Subcutaneous adipose tissue (tissue), 4 donors: ENCODE results near the gene TGFBR3. TPM values are rescaled to one million over a fixed set of nuclear protein-coding genes. Genes with fewer than 3 reads are reported as not detected.

Experiments
- total RNA-seq, 4 donors: library from RNA; depleted of rRNA; stranded (reverse); fragments of >200 nt; gene quantifications; one replicate each; pipeline ENCODE4 v1.1.0, GENCODE V29; 2016
- TF ChIP-seq, protein P1 (sequence below): fragments of 450-650 bp; IDR thresholded peaks from one replicate; pipeline ENCODE4 v1.5.1; 2016; ENCODE audit warnings: low read depth, mild to moderate bottlenecking, control low read depth, antibody characterized with exemption, moderate library complexity

The TGFBR3 gene
- total RNA-seq, 4 donors from 2014 or later: 206 to 374 (median 284) TPM

DNA sequence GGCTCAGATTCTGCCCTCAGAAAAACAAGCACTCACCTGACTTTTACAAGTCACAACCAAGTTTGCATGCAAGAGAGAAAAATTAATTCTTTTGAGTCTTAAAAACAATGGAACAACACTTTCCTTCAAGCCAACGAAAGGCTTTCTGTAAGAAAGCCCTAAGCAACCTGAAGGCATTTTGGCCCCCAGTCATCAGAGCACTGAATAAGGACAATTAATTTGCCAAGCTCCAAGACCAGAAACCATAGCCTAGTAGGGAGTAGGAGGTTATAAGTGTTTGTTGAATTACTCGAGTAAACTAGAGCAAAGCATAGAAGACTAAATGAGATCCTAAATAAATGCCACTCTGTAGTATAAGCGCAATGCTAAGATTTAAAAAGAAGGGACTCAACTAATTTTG, 4.7 kb downstream of the TGFBR3 start:
- TF ChIP-seq, protein P1, sequence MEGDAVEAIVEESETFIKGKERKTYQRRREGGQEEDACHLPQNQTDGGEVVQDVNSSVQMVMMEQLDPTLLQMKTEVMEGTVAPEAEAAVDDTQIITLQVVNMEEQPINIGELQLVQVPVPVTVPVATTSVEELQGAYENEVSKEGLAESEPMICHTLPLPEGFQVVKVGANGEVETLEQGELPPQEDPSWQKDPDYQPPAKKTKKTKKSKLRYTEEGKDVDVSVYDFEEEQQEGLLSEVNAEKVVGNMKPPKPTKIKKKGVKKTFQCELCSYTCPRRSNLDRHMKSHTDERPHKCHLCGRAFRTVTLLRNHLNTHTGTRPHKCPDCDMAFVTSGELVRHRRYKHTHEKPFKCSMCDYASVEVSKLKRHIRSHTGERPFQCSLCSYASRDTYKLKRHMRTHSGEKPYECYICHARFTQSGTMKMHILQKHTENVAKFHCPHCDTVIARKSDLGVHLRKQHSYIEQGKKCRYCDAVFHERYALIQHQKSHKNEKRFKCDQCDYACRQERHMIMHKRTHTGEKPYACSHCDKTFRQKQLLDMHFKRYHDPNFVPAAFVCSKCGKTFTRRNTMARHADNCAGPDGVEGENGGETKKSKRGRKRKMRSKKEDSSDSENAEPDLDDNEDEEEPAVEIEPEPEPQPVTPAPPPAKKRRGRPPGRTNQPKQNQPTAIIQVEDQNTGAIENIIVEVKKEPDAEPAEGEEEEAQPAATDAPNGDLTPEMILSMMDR: no peak

DNA sequence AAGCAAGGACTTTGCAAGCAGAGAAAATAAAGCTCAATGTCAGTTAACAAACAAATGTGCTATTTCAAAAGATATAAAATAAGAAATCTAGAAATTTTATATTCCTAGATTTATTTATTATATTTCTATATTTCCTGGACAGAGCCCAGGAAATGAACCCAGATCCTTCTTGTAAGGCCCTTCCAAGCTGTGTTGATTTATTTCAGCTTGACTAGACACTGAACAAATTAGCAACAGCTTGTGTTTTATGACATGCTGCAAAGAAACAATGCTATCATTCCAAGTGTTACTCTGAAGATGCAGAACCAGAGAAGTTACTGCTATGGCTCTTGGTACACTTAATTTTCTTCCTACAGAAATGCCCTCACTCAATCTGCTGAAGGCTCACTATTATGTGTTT, 6.2 kb downstream of the TGFBR3 start:
- TF ChIP-seq, protein P1: no peak

DNA sequence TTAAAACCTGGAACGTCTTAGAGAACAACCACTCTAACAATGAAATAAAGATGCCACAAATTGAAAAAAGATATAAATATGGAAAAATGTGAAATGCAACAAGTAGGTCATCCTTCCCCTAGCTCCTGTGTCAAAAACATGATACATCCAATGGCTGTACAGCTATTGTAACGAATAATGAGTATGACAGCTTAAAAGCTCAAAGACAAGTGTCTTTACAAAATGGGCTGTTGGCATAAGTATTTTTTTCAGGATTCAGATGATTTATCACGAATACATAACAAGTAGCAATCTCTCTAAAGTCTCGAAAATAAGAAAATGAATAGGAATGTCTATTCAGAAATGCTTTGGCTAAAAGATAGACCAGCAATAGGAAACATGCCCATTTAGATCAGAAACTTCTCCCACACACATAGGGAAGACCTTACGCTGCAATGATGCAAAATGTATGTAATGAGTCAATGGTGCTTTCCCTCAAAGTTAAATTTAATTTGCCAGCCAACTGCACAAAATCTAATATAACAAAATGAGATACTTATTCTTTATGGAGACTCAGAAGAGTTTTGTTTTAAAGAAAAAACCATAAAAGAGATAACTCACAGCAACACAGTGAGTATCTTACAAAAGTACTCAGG, 8.3 kb downstream of the TGFBR3 start:
- TF ChIP-seq, protein P1: no peak

DNA sequence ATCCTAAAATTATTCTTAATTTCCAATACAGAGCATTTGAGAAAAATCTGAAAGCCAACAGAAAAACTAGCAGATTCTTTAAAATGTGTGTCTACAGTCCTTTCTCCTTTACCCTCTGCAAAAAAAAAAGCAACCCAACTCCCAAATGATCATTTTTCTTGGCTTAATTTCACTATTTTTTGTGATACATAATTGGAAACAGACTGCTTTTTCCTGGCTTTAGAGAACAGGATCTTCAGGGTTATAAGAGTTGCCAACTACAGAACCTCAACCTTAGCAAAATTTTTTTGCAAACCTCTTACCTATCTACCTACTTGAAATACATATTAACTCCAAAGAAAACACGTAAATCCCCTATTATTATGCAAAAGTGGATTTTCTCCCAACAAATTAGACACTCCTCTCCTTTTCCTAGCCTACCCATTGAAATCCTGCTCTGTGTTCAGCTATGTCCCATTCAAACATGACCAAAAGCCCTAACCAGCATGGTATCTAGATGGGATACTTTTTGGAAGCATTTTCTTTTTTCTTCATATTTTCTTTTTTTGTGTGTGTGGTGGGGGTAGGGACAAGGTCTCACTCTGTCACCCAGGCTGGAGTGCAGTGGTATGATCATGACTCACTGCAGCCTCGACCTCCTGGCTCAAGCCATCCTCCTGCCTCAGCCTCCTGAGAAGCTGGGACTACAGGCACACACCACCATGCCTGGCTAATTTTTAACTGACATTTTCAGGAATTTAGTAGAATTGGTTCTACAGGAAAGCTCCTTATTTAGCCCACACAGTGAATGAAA, 9.0 kb downstream of the TGFBR3 start:
- TF ChIP-seq, protein P1: no peak

DNA sequence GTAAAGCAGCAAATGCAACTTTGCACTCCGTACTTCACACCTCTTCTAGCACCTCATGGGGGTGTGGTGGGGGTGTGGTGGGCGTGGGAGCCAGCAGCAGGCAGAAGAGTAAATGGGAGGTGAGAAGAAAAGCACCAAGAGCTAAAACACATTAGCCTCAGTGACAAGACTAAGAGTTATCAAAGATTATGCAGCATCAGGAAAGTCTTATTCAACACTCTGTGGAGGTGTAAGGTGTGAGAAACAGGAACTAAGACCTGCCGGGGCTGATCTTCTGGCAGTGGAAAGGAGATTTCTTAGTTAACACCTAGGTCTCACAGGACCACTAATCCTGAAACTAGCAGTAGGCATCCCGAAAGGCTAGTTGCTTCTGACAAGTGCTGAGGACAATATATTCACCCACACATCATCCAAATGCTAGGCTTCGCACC, 9.9 kb downstream of the TGFBR3 start:
- TF ChIP-seq, protein P1: no peak

DNA sequence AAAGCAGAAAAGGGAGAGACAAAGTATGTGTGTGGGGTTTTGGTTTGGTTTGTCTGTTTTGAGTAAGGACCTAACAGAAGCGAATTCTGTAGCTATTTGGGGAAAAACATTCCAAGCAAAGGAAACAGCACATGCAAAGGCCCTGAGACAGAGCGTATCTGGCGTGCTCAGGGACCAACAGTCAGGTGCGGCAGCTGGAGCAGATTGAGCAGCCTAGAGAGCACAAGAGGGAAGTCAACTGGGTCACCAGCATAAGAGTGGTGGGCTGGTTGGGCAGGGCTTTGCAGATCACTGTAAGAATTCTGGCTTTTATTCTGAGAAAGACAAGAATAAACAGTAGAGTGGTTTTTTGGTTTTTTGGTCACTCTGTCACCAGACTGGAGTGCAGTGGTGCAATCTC, 11.8 kb downstream of the TGFBR3 start:
- TF ChIP-seq, protein P1: no peak

DNA sequence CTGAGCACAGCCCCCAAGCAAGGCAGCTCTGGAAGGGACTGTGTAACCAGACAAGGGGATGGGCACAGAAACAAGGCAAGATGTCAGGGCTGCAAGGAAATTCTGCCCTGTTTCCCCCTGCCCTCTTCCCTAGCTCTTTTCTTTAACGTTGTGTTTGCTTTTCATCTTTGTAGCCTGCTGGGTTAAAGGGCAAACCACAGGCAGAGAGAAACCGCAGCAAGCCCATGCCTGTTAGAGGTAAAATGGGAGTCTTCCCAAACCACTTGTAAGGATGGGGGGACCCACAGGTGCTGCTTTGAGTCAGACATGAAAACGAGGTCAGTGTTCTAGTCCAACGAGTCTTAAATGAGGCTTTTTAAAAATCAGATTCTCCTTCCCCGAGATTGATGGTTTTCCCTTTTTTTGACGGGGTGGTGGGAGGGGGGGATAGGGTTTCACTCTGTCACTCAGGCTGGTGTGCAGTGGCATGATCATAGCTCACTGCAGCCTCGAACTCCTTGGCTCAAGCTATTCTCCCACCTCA, 13.3 kb downstream of the TGFBR3 start:
- TF ChIP-seq, protein P1: no peak
